GM21447 (cell line): ENCODE measurements around the gene CLTCL1.
"Not testable (repeated sequence)": the region's sequence is repeated elsewhere in the genome, so short reads cannot be mapped to it uniquely, and the experiment has no call there.

ENCODE experiments used
- ATAC-seq: cut with Tn5 transposase; IDR thresholded peaks from one replicate; pipeline ENCODE4 v1.9.1; 2021; ENCODE audit not compliant: unreplicated experiment

CLTCL1 gene

GRCh38 chr22:19291580-19292457 lies at the start of gene CLTCL1:
CLTCL1 (minus strand) TSS chr22:19291719; CDS start chr22:19291641, 78 bp downstream.
- ATAC-seq = no peak

DNA sequence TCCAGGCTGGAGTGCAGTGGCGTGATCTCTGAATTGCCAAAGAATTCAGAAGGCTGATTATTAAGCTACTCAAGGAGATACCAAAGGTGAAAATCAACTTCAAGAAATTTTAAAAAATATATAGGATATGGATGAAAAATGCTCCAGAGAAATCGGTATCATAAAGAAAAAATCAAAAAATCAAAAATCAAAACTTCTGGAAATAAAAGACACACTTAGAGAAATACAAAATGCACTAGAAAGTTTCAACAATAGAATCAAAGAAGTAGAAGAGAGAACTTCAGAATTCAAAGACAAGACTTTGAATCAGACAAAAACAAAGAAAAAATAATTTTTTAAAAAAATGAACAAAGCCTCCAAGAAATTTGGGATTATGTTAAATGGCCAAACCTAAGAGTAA lies 45.6 kb upstream of the CLTCL1 start:
- ATAC-seq = no peak

DNA sequence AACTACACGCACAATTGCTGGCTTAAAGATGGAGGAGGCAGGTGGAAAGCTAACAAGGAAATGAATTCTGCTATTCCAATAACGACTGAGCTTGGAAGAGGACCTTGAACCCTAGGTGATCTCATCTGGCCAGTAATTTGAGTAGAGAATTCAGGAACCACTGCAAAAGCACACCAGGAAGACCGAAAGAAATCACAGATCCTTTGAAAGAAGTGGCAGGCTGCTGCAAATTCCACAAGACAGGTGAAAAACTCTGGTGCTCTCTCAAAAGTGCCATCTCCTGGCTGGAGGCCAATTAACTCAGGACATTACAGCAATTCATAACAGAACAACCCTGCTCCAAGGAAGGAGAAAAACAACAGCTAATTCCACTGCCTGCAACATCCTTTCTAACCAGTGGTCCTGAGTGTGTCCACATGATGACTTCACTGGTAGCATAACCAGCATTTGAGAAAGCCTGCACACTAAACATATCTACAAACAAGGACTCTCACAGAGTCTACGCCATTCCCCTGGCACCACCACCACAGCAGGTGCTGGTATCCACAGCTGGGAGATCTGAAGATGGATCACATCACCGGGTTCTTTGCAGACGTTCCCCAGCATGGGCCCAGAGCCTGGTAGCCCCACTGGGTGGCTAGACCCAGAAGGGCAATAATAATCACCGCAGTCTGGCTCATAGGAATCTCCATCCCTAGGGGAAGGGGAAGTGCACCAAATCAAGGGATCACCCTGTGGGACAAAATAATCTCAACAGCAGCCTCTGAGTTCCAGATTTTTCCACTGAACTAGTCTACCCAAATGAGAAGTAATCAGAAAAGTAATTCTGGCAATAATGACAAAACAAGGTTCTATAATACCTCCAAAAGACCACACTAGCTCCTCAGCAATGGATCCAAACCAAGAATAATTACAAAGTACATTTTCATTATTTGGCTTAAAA lies 44.9 kb upstream of the CLTCL1 start:
- no peak for ATAC-seq

GRCh38 chr22:19331975-19332374 lies 40.5 kb upstream of the CLTCL1 start:
- ATAC-seq = no peak

DNA sequence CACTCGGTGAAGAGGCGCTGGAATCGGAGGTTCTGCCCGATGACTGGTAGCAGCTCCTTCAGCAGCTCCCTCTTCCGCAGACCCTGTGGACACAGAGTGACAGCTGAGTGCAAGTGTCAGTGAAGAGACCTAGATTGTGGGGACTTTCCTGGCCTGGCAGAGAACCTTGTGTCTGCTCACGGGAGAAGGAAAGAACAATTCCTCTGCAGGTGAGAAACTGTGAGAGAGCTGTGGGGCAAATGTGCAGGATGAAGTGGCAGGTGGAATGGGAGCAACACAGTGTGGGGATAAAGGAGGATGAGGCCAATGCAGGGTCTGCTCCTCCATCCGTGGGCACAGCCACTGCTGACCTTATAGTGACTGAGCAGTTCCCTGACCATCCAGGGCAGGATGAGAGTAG lies 40.0 kb upstream of the CLTCL1 start:
- no peak for ATAC-seq

DNA sequence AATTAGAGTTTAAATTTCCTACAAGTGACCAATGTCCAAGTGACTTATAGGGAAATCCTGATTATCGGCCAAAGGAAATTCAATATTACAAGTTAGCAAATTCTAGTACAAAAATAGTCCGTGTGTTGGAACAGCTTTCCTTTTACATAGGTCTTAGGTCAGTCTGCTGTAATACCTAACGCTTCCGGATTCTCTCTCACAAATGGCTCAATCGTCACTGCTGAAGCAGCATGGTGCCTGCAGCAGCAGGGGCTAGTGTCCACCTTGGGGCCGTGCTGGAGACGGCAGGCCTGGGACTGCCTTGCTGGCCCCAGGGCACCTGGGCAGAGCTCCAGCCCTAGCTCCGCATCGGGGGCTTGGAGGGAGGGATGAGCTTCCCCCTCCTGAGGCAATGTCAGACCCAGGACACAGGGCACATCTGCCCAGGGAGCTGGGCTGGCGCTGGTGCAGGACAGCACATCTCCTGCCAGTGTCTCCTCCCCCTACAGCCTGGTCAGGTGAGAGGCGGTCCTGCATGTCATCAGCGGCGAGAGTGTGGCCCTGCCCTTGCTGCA lies 39.4 kb upstream of the CLTCL1 start:
- ATAC-seq = no peak

DNA sequence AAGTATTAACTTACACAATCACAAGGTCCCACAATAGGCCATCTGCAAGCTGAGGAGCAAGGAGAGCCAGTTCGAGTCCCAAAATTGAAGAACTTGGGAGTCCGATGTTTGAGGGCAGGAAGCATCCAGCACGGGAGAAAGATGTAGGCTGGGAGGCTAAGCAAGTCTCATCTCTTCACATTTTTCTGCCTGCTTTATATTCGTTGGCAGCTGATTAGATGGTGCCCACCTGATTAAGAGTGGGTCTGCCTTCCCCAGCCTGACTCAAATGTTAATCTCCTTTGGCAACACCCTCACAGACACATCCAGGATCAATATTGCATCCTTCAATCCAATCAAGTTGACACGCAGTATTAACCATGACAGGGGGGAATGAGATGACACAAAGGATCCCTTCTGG lies 38.7 kb upstream of the CLTCL1 start:
- ATAC-seq = not testable (repeated sequence)

DNA sequence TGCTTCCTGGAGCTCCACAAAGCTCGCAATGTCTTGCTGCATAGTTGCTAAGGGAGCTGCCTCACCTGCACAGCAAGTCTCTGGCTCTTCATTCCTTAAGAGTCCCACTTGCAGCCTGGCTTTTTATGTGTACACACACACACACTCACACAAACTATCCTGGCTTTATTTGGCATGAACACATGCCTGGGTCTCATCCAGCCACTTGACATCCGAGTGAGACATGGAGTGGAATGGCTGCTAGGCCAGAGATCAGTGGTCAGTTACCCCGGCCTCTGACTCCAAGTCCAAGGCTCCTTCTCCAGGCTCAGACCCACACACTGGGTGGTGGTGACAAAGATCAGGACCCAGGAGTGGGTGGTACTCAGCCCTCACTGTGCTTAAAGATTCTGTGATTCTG lies 37.9 kb upstream of the CLTCL1 start:
- ATAC-seq = no peak

DNA sequence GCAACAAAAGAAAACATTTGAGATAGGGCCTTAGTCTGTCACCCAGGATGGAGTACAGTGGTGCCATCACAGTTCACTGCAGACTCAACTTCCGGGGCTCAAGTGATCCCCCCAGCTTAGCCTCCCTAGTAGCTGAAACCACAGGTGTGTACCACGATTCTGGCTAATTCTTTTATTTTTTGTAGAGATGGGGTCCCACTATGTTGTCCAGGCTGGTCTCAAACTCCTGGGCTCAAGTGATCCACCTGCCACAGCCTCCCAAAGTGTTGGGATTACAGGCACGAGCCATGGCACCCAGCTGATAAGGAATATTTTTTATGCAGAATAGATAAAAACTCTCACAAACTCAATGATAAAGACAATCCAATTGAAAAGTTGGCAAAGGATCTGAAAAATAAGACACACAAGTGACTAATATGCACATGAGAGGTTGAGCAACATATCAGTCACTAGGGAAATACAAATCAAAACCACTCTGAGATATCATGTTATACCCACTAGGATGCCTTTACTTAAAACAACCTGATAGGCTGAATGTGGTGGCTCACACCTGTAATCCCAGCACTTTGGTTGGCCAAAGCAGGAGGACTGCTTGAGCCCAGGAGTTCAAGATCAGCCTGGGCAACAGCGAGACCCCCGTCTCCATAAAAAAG lies 33.9 kb upstream of the CLTCL1 start:
- no peak for ATAC-seq

GRCh38 chr22:19323420-19323819 lies 31.9 kb upstream of the CLTCL1 start:
- ATAC-seq = not testable (repeated sequence)

- ATAC-seq = no peak
Measured at GRCh38 chr22:19321757-19322156, 30.2 kb upstream of the CLTCL1 start.

- not testable (repeated sequence) for ATAC-seq
Measured at GRCh38 chr22:19320136-19320535, 28.6 kb upstream of the CLTCL1 start.

GRCh38 chr22:19319281-19319680 lies 27.8 kb upstream of the CLTCL1 start:
- ATAC-seq = no peak

DNA sequence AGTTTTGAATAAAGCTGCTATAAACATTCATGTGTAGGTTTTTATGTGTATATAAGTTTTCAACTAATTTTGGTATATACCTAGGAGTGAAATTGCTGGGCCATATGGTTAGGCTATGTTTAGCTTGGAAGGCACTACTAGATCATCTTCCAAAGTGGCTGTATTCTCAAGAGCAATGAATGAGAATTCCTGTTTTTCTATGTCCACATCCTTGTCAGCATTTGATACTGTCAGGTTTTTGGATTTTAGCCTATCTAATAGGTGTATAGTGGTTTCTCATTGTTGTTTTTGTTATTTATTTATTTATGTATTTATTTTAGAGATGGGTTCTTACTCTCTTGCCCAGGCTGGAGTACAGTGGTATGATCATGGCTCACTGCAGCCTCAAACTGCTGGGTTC lies 26.3 kb upstream of the CLTCL1 start:
- no peak for ATAC-seq

GRCh38 chr22:19307872-19308271 lies 16.4 kb upstream of the CLTCL1 start:
- ATAC-seq = no peak

DNA sequence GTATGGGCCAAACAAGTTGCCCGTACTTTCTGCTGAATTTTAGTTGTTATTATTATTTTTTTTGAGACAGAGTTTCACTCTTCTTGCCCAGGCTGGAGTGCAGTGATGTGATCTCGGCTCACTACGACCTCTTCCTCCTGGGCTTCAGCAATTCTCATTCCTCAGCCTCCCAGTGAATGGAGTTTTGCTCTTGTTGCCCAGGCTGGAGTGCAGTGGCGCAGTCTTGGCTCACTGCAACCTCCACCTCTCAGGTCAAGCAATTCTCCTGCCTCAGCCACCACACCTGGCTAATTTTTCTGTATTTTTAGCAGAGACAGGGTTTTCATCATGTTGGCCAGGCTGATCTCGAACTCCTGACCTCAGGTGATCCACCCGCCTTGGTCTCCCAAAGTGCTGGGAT lies 15.0 kb upstream of the CLTCL1 start:
- not testable (repeated sequence) for ATAC-seq

- no peak for ATAC-seq
Measured at GRCh38 chr22:19304547-19304946, 13.0 kb upstream of the CLTCL1 start.

- no peak for ATAC-seq
Measured at GRCh38 chr22:19303785-19304184, 12.3 kb upstream of the CLTCL1 start.

DNA sequence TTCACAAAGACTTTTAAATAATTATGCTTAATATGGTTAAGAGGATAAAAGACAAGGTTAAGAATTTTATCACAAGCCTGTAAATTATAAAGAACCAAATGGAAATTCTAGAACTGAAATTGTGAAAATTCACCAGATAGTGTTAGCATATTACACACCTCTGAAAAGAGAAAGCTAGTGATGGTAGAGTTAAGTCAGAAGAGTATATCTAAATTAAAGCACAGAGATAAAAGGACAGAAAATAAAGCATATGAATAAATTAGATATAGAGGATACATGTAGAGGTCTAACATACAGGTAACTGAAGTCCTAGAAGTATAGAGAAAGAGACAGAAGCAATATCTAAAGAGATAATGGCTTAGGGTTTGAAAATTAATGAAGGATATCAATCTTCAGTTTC lies 4.2 kb upstream of the CLTCL1 start:
- ATAC-seq = no peak

DNA sequence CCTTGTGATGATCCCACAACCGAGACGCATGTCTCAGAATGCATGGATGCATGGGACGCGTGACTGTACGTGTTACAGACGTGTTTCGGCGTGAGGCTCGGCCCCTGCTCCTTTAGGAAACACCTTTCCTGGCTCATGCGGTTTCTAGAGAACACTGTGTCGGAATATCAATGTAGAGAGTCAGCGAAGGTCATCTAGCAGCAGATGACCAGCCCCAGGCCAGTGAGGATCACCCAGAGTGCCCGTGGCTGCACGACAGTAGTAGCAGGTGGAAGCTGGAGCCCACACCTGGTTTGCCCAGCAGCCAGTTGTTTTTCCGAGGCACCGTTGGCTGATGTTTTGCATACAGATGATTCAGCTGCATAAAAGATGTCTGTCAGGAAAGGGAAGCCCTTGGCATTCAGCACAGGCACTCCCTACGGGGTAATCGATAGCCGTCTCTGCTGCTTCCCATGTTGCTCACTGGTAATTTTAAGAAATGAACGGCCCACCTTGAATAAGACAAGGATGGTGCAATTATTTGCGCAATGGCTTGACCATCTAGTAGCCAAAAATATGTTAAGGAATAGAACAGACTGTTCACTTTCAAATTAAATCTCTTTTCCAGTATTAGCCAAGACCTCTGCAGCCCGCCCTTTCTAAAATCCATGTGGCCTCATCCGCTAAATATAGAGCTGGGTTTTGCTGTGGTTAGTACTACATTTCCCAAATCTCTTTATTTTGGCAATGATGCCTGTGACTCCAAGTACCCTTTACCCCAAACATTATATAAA lies 1.1 kb upstream of the CLTCL1 start:
- ATAC-seq = no peak
